ENCODE results near the gene UBE2D1. TPM values are rescaled to one million over a fixed set of nuclear protein-coding genes. Genes with fewer than 3 reads are reported as not detected.

Gene UBE2D1
- total RNA-seq, 1 experiment from 2014 or later = 21.0 TPM

GRCh38 chr10:58336242-58336641 is 1.4 kb downstream of the UBE2D1 start:
- Histone ChIP-seq H3K9me3 (ENCODE audit: control insufficient read depth, insufficient read depth, low read depth, low read length) (no peaks in the 10 kb centered on the region), H3K27me3 (ENCODE audit: control insufficient read depth, insufficient read depth, low read length) (no peaks in the 10 kb centered on the region; the same call in 1 of the 2 replicates), H3K27ac (ENCODE audit: low read length) (peak overlapping the region; percentile 76), H3K4me1 (ENCODE audit: control insufficient read depth, insufficient read depth, low read length) (peaks cover 4% of the 10 kb centered on the region; the same call in 1 of the 2 replicates), H3K36me3 (ENCODE audit: control insufficient read depth, insufficient read depth, low read length) (no peaks in the 10 kb centered on the region; the same call in none of the 2 replicates), H3K4me3 (ENCODE audit: low read depth in 2 of 2, low read length in 2 of 2) (peak overlapping the region; percentile 84 to 93; a peak in 3 of 4 replicates)
- no TSS peak for BruUV-seq (replicated peaks)
- intact Hi-C loops (cut with micrococcal nuclease; ENCODE audit: unreplicated experiment) = no loop called here
- ChIA-PET CTCF (no interaction called here), POLR2A (no interaction called here)
- in situ Hi-C loops (cut with HindIII; ENCODE audit: low pct_unique_long_range_greater_than_20kb, low sequenced_read_pairs) = no loop called here
- TF ChIP-seq CTCF (IDR thresholded peaks at IDR 0.05) (no peak), POLR2AphosphoS5 (IDR thresholded peaks at IDR 0.05; ENCODE audit: low read depth, low read length) (no peak), REST (IDR thresholded peaks at IDR 0.05; ENCODE audit: insufficient read depth in 1 of 2, low read depth in 2 of 2, low read length in 1 of 2) (peak in 1 of 2 experiments; percentile 40; a peak in 1 of 4 replicates), TCF7L2 (IDR thresholded peaks at IDR 0.05; ENCODE audit: low read depth, low read length) (no peak), SIN3A (IDR thresholded peaks at IDR 0.05; ENCODE audit: borderline replicate concordance, insufficient read depth, low read depth, low read length) (no peak)
- ATAC-seq (no peak), DNase-seq (ENCODE audit: low read depth, low spot score) (no peak)

GRCh38 chr10:58341422-58341821 is 6.6 kb downstream of the UBE2D1 start:
- no TSS peak for BruUV-seq (replicated peaks)
- intact Hi-C loops (cut with micrococcal nuclease; ENCODE audit: unreplicated experiment) (no loop called here), in situ Hi-C loops (cut with HindIII; ENCODE audit: low pct_unique_long_range_greater_than_20kb, low sequenced_read_pairs) (no loop called here)
- DNase-seq (ENCODE audit: low read depth, low spot score) (no peak), ATAC-seq (no peak)
- H3K4me3 ChIP-seq (ENCODE audit: low read depth in 2 of 2, low read length in 2 of 2) = no peak overlapping the region
- H3K9me3 ChIP-seq (ENCODE audit: control insufficient read depth, insufficient read depth, low read depth, low read length) = no peaks in the 10 kb centered on the region
- ChIA-PET CTCF (no interaction called here), POLR2A (no interaction called here)
- TF ChIP-seq SIN3A (IDR thresholded peaks at IDR 0.05; ENCODE audit: borderline replicate concordance, insufficient read depth, low read depth, low read length) (no peak), TCF7L2 (IDR thresholded peaks at IDR 0.05; ENCODE audit: low read depth, low read length) (no peak), CTCF (IDR thresholded peaks at IDR 0.05) (no peak), REST (IDR thresholded peaks at IDR 0.05; ENCODE audit: insufficient read depth in 1 of 2, low read depth in 2 of 2, low read length in 1 of 2) (no peak), POLR2AphosphoS5 (IDR thresholded peaks at IDR 0.05; ENCODE audit: low read depth, low read length) (no peak)
- no peak overlapping the region for H3K27ac ChIP-seq (ENCODE audit: low read length)
- no peaks in the 10 kb centered on the region for H3K4me1 ChIP-seq (ENCODE audit: control insufficient read depth, insufficient read depth, low read length)
- no peaks in the 10 kb centered on the region; the same call in 1 of the 2 replicates for H3K36me3 ChIP-seq (ENCODE audit: control insufficient read depth, insufficient read depth, low read length)
- H3K27me3 ChIP-seq (ENCODE audit: control insufficient read depth, insufficient read depth, low read length) = no peaks in the 10 kb centered on the region

Measured in Panc1 (cell line).